ENCODE measurements around the gene POC1A.

The POC1A gene

GRCh38 chr3:52193065-52193464 is 38.8 kb upstream of the POC1A start:
- TF ChIP-seq CTCF (conservative IDR thresholded peaks at IDR 0.05; ENCODE audit: low read depth): no peak
- DNase-seq (ENCODE audit: low spot score): peak; percentile 77
- peak overlapping the region; percentile 6; the same call in 1 of the 2 replicates for H3K27ac ChIP-seq
- ChIA-PET CTCF (no interaction called here), POLR2A (ENCODE audit: low non-redundant PET) (no interaction called here)

DNA sequence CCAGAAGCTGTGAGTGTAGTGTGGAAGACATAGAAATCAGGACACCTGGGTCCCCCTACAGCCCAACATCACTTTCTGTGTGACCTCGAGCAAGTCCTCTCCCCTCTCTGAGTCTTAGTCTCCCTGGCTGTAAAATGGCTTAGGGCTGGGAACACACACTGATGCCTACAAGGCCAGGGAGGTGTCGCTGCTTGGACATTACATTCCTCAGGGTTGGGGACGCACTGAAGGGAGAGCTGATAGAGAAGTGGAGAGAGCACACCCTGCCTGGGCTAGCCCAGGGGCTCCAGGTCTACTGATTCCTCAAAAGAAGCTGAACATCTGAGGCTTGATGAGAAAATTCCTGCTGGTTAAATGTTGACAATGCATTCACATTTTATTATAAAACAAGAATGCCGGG is 37.4 kb upstream of the POC1A start:
- H3K27ac ChIP-seq: no peak overlapping the region

DNA sequence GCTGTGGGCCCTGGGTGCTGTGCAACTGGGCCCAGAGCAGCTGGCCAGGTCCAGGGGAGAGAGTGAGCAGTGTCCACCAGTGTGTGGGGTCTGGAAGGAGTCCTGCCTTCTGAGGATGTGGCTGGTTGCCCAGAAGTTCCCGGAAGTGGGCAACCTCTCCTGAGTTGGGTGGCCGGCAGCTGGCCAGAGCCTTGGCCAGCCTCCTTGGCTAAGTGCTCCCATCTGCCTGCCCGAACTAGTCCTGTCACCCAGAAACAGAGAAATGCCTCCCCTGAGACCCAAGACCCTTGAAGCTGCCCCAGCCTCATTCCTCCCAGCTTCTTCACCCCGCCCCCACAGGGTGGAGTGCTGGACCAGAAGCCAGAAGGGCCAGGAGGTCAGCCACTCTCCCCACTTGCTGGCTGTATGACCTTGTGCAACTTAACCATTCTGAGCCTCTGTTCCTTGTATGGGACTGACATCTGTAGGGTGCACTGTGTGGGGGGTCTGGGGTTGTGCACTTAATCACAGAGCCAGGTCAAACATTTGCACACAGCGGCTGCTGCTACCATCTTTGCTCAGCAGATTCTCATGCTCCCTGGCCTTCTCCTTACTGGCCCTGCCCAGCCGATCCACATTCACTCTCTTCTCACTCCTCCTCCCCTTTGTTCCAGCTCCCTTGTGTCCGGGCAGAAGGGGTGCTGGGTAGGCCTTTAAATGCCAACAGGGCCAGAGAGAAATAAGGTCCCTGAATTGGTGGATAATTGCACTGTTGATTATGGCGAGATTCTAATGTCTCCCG is 36.3 kb upstream of the POC1A start:
- no peak for TF ChIP-seq CTCF (conservative IDR thresholded peaks at IDR 0.05; ENCODE audit: low read depth)
- H3K27ac ChIP-seq: peak overlapping the region; percentile 54
- ChIA-PET CTCF (no interaction called here), POLR2A (ENCODE audit: low non-redundant PET) (no interaction called here)
- DNase-seq (ENCODE audit: low spot score): no peak

More for the DNA sequence above, 37.4 kb upstream of the POC1A start:
- DNase-seq (ENCODE audit: low spot score): no peak
- POLR2A ChIA-PET (ENCODE audit: low non-redundant PET): no interaction called here
- CTCF ChIA-PET: interaction anchor here (0.5 kb wide), 1 partner anchor 9 kb away, joined by 5 read pairs; no protein-coding TSS in a partner anchor
- no peak for TF ChIP-seq CTCF (conservative IDR thresholded peaks at IDR 0.05; ENCODE audit: low read depth)

DNA sequence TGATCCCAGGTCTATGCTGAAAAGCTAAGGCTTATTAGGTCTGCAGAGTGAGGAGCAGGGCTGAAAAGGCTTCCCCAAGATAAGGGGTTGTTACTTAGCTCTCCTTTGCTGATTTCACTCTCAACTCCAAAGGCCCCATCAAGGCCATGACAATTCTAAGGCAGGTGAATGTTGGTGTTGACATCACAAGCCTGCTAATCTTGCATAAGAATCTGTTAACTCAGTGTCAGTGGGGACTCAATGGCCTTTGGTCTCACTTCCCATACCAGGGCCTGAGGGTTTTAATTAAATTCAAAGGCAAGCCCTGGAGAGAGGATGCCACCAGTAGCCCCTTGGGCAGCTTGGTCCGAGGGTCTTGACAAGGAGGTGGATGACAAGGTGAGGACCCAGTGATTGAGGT is 34.3 kb upstream of the POC1A start:
- ChIA-PET POLR2A (ENCODE audit: low non-redundant PET) (no interaction called here), CTCF (interaction anchor here (0.5 to 0.6 kb wide), 3 partner anchors 30 to 77 kb away, joined by 3 to 5 read pairs (median 4); no protein-coding TSS in a partner anchor)
- TF ChIP-seq CTCF (conservative IDR thresholded peaks at IDR 0.05; ENCODE audit: low read depth): no peak
- DNase-seq (ENCODE audit: low spot score): no peak
- no peak overlapping the region for H3K27ac ChIP-seq

- TF ChIP-seq CTCF (conservative IDR thresholded peaks at IDR 0.05; ENCODE audit: low read depth): no peak
- no peak overlapping the region for H3K27ac ChIP-seq
- ChIA-PET POLR2A (ENCODE audit: low non-redundant PET) (no interaction called here), CTCF (interaction anchor here (0.9 kb wide), 1 partner anchor 16 kb away, joined by 3 read pairs; no protein-coding TSS in a partner anchor)
- no peak for DNase-seq (ENCODE audit: low spot score)
These were observed 32.5 kb upstream of the POC1A start for GRCh38 chr3:52186729-52187128.

DNA sequence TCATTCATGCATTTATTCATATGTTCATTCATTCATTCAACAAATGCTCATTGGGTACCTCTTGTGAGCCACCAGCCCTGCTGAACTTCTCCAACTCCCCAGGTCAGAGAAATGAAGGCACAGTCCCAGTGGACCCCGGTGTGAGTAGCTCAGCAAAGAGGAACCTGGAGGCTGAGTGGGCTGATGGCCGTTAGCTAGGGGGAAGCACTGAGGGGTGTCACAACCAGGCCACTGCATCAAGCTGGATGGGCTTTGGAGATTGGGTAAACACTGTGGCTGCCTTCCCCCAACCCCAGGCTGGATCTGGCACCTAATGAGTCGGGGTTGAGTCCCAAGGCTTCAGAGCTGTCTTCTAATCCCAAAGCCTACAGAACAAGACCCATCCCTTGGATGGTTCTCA is 31.6 kb upstream of the POC1A start:
- TF ChIP-seq CTCF (conservative IDR thresholded peaks at IDR 0.05; ENCODE audit: low read depth): no peak
- ChIA-PET CTCF (no interaction called here), POLR2A (ENCODE audit: low non-redundant PET) (no interaction called here)
- DNase-seq (ENCODE audit: low spot score): no peak
- H3K27ac ChIP-seq: no peak overlapping the region
